WTC11 (cell line): ENCODE measurements around the gene RYR2. TPM values are rescaled to one million over a fixed set of nuclear protein-coding genes. Genes with fewer than 3 reads are reported as not detected.
A peak's percentile ranks its signal among the peaks of the same experiment; 100 is the strongest.

Source experiments
- ATAC-seq: fragments of 200-7000 bp; cut with Tn5 transposase; 2 replicates; pipeline ENCODE4 v1.10.0; 2021; ENCODE audit warnings: mild to moderate bottlenecking, moderate library complexity
- CTCF ChIA-PET: fragments of 300-600 bp; sonication (Branson Sonifier 250); formaldehyde crosslinking; loops from one replicate; lab custom pipeline; 2021; ENCODE audit warnings: antibody characterized with exemption; lab: Charles Lee
- POLR2A ChIA-PET: fragments of 350-600 bp; sonication (Branson Sonifier 250); formaldehyde crosslinking; loops from one replicate; lab custom pipeline; 2021; ENCODE audit warnings: antibody characterized with exemption; lab: Charles Lee
- DNase-seq: peaks from one replicate; pipeline ENCODE4 v3.0.0; 2021; ENCODE audit warnings: low spot score
- H3K27ac Mint-ChIP-seq: 2 replicates; pipeline ENCODE4 v1.8.0; 2021; ENCODE audit warnings: mixed read lengths
- H3K27me3 Mint-ChIP-seq: 2 replicates; pipeline ENCODE4 v1.8.0; 2021; ENCODE audit warnings: low read depth, mild to moderate bottlenecking, moderate library complexity, mixed read lengths
- H3K36me3 Mint-ChIP-seq: 2 replicates; pipeline ENCODE4 v1.8.0; 2021; ENCODE audit warnings: mixed read lengths
- H3K4me1 Mint-ChIP-seq: 2 replicates; pipeline ENCODE4 v1.8.0; 2022; ENCODE audit warnings: mixed read lengths
- H3K4me3 Mint-ChIP-seq: 2 replicates; pipeline ENCODE4 v1.8.0; 2021; ENCODE audit warnings: mild to moderate bottlenecking, moderate library complexity, mixed read lengths
- H3K9me3 Mint-ChIP-seq: 2 replicates; pipeline ENCODE4 v1.8.0; 2021; ENCODE audit warnings: mixed read lengths
- ATF1 ChIP-seq: sonication (generic); formaldehyde crosslinking; IDR thresholded peaks from 2 replicates; pipeline ENCODE4 v1.8.1; 2023; ENCODE audit warnings: mild to moderate bottlenecking, moderate library complexity, missing genetic modification reagents
- EMX1 ChIP-seq: fragments of 250-450 bp; sonication (Bioruptor Pico); IDR thresholded peaks from 2 replicates; pipeline ENCODE4 v1.8.0; 2021; ENCODE audit warnings: mild to moderate bottlenecking
- FOXK1 ChIP-seq: sonication (generic); formaldehyde crosslinking; IDR thresholded peaks from 2 replicates; pipeline ENCODE4 v1.8.0; 2022; ENCODE audit warnings: mild to moderate bottlenecking, moderate library complexity, missing genetic modification reagents
- GABPB1 ChIP-seq: sonication (generic); formaldehyde crosslinking; IDR thresholded peaks from 2 replicates; pipeline ENCODE4 v1.8.1; 2023; ENCODE audit warnings: mild to moderate bottlenecking, missing genetic modification reagents
- GRHL2 ChIP-seq: fragments of 250-450 bp; sonication (Bioruptor Pico); IDR thresholded peaks from 2 replicates; pipeline ENCODE4 v1.8.0; 2022; ENCODE audit warnings: mild to moderate bottlenecking, moderate library complexity; ENCODE audit not compliant: insufficient replicate concordance, severe bottlenecking
- JAZF1 ChIP-seq: fragments of 250-450 bp; sonication (Bioruptor Pico); IDR thresholded peaks from 2 replicates; pipeline ENCODE4 v1.9.0; 2021; ENCODE audit warnings: moderate library complexity, mild to moderate bottlenecking, inconsistent platforms
- NFATC4 ChIP-seq: fragments of 250-450 bp; sonication (Bioruptor Pico); IDR thresholded peaks from 2 replicates; pipeline ENCODE4 v1.9.0; 2021; ENCODE audit warnings: mild to moderate bottlenecking
- RORB ChIP-seq: fragments of 250-450 bp; sonication (Bioruptor Pico); IDR thresholded peaks from 2 replicates; pipeline ENCODE4 v1.9.0; 2021; ENCODE audit warnings: mild to moderate bottlenecking
- TCF7 ChIP-seq: sonication (generic); formaldehyde crosslinking; IDR thresholded peaks from 2 replicates; pipeline ENCODE4 v1.8.0; 2022; ENCODE audit warnings: mild to moderate bottlenecking, low read depth, missing genetic modification reagents, moderate library complexity
- ZNF317 ChIP-seq: sonication (generic); formaldehyde crosslinking; IDR thresholded peaks from 2 replicates; pipeline ENCODE4 v1.8.1; 2023; ENCODE audit warnings: low read depth, mild to moderate bottlenecking, moderate library complexity, missing genetic modification reagents, borderline replicate concordance
- ZNF396 ChIP-seq: fragments of 250-450 bp; sonication (Bioruptor Pico); IDR thresholded peaks from 2 replicates; pipeline ENCODE4 v1.8.0; 2021; ENCODE audit warnings: mild to moderate bottlenecking, moderate library complexity, borderline replicate concordance
- total RNA-seq: library from RNA; stranded (reverse); gene quantifications from 3 replicates; pipeline ENCODE4 v1.2.3, GENCODE V29; 2021
- TF ChIP-seq, protein P1 (sequence below): sonication (generic); formaldehyde crosslinking; IDR thresholded peaks from 2 replicates; pipeline ENCODE4 v1.8.1; 2022; ENCODE audit warnings: mild to moderate bottlenecking, missing genetic modification reagents, moderate library complexity, borderline replicate concordance
- TF ChIP-seq, protein P2 (sequence below): sonication (generic); formaldehyde crosslinking; IDR thresholded peaks from 2 replicates; pipeline ENCODE4 v1.8.1; 2022; ENCODE audit warnings: low read depth, missing genetic modification reagents, borderline replicate concordance
- TF ChIP-seq, protein P3 (sequence below): sonication (generic); formaldehyde crosslinking; IDR thresholded peaks from 2 replicates; pipeline ENCODE4 v1.8.1; 2023; ENCODE audit warnings: mild to moderate bottlenecking, missing genetic modification reagents, moderate library complexity
- TF ChIP-seq, protein P4 (sequence below): sonication (generic); formaldehyde crosslinking; conservative IDR thresholded peaks from 2 replicates; pipeline ENCODE4 v1.8.1; 2022; ENCODE audit warnings: mild to moderate bottlenecking, missing genetic modification reagents
- TF ChIP-seq, protein P5 (sequence below): fragments of 250-450 bp; sonication (Bioruptor Pico); IDR thresholded peaks from 2 replicates; pipeline ENCODE4 v1.9.0; 2021; ENCODE audit warnings: mild to moderate bottlenecking
- TF ChIP-seq, protein P6 (sequence below): fragments of 250-450 bp; sonication (Bioruptor Pico); conservative IDR thresholded peaks from 2 replicates; pipeline ENCODE4 v1.9.0; 2021; ENCODE audit warnings: mild to moderate bottlenecking
- TF ChIP-seq, protein P7 (sequence below): sonication (generic); formaldehyde crosslinking; IDR thresholded peaks from 2 replicates; pipeline ENCODE4 v1.8.0; 2022; ENCODE audit warnings: mild to moderate bottlenecking, missing genetic modification reagents
- TF ChIP-seq, protein P8 (sequence below): sonication (generic); formaldehyde crosslinking; IDR thresholded peaks from 2 replicates; pipeline ENCODE4 v1.8.0; 2022; ENCODE audit warnings: mild to moderate bottlenecking, missing genetic modification reagents

The RYR2 gene
- total RNA-seq, 1 experiment from 2014 or later: 7.9 TPM

DNA sequence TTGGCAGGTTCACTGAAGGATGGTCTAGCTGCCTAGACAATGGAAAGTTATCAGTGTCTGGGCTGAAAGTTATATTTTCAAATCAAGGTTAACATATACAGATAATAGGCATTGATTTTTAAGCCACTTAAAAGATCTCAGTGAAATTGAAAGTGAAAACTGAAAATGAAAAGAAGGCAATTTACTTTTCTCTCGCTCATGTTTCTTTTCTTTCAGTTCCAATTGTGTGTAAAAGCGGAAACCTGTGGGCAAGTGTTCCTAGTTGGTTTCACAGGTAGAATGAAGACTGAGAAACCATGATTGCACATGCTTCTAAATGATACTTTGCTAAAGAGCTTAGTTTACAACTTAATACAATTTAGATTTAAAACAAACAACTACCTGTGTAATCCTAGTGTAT, 465.0 kb downstream of the RYR2 start (continued):
- TF ChIP-seq, protein P1, sequence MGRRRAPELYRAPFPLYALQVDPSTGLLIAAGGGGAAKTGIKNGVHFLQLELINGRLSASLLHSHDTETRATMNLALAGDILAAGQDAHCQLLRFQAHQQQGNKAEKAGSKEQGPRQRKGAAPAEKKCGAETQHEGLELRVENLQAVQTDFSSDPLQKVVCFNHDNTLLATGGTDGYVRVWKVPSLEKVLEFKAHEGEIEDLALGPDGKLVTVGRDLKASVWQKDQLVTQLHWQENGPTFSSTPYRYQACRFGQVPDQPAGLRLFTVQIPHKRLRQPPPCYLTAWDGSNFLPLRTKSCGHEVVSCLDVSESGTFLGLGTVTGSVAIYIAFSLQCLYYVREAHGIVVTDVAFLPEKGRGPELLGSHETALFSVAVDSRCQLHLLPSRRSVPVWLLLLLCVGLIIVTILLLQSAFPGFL: no peak
- no peak for TF ChIP-seq JAZF1
- TF ChIP-seq, protein P2, sequence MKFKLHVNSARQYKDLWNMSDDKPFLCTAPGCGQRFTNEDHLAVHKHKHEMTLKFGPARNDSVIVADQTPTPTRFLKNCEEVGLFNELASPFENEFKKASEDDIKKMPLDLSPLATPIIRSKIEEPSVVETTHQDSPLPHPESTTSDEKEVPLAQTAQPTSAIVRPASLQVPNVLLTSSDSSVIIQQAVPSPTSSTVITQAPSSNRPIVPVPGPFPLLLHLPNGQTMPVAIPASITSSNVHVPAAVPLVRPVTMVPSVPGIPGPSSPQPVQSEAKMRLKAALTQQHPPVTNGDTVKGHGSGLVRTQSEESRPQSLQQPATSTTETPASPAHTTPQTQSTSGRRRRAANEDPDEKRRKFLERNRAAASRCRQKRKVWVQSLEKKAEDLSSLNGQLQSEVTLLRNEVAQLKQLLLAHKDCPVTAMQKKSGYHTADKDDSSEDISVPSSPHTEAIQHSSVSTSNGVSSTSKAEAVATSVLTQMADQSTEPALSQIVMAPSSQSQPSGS (CRISPR knock-in tag): no peak

DNA sequence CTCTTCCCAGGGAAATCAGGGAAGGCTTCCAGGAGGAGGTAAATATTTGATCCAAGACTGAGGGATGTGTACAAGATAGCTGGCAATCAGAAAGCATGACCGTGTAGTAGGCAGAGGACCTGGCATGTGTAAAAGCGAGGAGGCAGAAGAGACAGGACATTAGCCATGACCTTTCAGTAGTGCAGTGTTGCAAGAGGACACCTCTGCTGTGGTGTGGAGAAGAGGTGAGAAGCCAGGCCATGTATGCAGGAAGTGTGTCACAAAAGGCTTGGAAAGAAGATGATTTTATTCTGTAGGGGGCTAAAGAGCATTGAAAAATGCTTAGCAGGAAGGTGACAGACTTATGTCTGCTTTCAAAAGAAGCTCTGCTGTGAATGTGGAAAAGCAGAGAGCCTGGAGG, 467.8 kb downstream of the RYR2 start:
- POLR2A ChIA-PET: interaction anchor here (0.6 kb wide), 1 partner anchor 1143 kb away, joined by 4 read pairs; no protein-coding TSS in a partner anchor
- no peak for DNase-seq
- Mint-ChIP-seq H3K4me1 (no peaks in the 10 kb centered on the region), H3K4me3 (no peak overlapping the region), H3K27ac (peak overlapping the region; percentile 3)
- no peak for ATAC-seq
- CTCF ChIA-PET: no interaction called here
- TF ChIP-seq ZNF396 (CRISPR knock-in tag): no peak
- TF ChIP-seq, protein P3, sequence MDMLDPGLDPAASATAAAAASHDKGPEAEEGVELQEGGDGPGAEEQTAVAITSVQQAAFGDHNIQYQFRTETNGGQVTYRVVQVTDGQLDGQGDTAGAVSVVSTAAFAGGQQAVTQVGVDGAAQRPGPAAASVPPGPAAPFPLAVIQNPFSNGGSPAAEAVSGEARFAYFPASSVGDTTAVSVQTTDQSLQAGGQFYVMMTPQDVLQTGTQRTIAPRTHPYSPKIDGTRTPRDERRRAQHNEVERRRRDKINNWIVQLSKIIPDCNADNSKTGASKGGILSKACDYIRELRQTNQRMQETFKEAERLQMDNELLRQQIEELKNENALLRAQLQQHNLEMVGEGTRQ: no peak
- TF ChIP-seq FOXK1 (CRISPR knock-in tag): no peak
- no peak for TF ChIP-seq GABPB1 (CRISPR knock-in tag)
- TF ChIP-seq, protein P4, sequence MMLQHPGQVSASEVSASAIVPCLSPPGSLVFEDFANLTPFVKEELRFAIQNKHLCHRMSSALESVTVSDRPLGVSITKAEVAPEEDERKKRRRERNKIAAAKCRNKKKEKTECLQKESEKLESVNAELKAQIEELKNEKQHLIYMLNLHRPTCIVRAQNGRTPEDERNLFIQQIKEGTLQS (CRISPR knock-in tag): no peak
- TF ChIP-seq, protein P5, sequence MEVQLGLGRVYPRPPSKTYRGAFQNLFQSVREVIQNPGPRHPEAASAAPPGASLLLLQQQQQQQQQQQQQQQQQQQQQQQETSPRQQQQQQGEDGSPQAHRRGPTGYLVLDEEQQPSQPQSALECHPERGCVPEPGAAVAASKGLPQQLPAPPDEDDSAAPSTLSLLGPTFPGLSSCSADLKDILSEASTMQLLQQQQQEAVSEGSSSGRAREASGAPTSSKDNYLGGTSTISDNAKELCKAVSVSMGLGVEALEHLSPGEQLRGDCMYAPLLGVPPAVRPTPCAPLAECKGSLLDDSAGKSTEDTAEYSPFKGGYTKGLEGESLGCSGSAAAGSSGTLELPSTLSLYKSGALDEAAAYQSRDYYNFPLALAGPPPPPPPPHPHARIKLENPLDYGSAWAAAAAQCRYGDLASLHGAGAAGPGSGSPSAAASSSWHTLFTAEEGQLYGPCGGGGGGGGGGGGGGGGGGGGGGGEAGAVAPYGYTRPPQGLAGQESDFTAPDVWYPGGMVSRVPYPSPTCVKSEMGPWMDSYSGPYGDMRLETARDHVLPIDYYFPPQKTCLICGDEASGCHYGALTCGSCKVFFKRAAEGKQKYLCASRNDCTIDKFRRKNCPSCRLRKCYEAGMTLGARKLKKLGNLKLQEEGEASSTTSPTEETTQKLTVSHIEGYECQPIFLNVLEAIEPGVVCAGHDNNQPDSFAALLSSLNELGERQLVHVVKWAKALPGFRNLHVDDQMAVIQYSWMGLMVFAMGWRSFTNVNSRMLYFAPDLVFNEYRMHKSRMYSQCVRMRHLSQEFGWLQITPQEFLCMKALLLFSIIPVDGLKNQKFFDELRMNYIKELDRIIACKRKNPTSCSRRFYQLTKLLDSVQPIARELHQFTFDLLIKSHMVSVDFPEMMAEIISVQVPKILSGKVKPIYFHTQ (CRISPR knock-in tag): no peak
- TF ChIP-seq, protein P2 (CRISPR knock-in tag): no peak
- no peak for TF ChIP-seq GRHL2 (CRISPR knock-in tag)
- no peak for TF ChIP-seq NFATC4 (CRISPR knock-in tag)
- TF ChIP-seq ATF1 (CRISPR knock-in tag): no peak
- TF ChIP-seq EMX1 (CRISPR knock-in tag): no peak
- TF ChIP-seq RORB (CRISPR knock-in tag): no peak
- no peak for TF ChIP-seq ZNF317 (CRISPR knock-in tag)
- TF ChIP-seq, protein P6, sequence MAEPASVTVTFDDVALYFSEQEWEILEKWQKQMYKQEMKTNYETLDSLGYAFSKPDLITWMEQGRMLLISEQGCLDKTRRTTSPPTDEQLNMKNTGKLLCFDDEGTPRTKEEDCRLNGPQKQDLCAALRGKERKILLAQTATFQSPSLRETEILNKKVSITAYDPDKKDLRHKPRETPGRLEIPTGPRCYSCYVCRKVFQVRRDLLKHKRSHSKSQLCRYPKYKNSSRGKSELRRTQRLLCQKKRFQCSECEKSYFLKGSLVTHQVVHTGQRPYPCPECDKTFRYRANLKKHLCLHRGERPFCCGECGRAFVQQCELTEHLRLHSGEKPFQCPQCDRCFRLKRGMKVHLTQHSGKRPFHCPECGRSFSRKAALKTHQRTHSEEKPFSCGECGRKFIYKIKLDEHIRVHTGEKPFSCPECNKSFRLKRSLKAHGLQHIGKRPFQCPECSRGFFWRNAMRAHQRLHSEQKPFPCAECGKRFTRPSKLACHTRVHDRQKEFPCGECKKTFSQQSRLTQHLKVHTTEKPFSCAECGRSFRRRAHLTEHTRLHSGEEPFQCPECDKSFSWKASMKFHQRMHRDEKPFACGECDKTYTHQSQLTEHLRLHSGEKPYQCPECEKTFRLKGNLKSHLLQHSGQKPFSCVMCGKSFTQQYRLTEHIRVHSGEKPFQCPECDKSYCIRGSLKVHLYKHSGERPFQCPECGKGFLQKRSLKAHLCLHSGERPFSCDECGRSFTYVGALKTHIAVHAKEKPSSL (CRISPR knock-in tag): no peak
- TF ChIP-seq, protein P7, sequence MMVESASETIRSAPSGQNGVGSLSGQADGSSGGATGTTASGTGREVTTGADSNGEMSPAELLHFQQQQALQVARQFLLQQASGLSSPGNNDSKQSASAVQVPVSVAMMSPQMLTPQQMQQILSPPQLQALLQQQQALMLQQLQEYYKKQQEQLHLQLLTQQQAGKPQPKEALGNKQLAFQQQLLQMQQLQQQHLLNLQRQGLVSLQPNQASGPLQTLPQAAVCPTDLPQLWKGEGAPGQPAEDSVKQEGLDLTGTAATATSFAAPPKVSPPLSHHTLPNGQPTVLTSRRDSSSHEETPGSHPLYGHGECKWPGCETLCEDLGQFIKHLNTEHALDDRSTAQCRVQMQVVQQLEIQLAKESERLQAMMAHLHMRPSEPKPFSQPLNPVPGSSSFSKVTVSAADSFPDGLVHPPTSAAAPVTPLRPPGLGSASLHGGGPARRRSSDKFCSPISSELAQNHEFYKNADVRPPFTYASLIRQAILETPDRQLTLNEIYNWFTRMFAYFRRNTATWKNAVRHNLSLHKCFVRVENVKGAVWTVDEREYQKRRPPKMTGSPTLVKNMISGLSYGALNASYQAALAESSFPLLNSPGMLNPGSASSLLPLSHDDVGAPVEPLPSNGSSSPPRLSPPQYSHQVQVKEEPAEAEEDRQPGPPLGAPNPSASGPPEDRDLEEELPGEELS (CRISPR knock-in tag): no peak
- no peak for TF ChIP-seq TCF7 (CRISPR knock-in tag)
- TF ChIP-seq, protein P8, sequence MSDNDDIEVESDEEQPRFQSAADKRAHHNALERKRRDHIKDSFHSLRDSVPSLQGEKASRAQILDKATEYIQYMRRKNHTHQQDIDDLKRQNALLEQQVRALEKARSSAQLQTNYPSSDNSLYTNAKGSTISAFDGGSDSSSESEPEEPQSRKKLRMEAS (CRISPR knock-in tag): no peak
- TF ChIP-seq, all 79 proteins: peak for 0
- peaks cover 3% of the 10 kb centered on the region; the same call in 1 of the 2 replicates for H3K36me3 Mint-ChIP-seq
- H3K9me3 Mint-ChIP-seq: no peaks in the 10 kb centered on the region
- H3K27me3 Mint-ChIP-seq: no peaks in the 10 kb centered on the region
